Umbilical cord (tissue), 1 donor: ENCODE results near the gene NCOA6. TPM values are rescaled to one million over a fixed set of nuclear protein-coding genes. Genes with fewer than 3 reads are reported as not detected.

Experiments
- total RNA-seq: library from RNA; depleted of rRNA; stranded (reverse); fragments of >200 nt; gene quantifications from one replicate; pipeline ENCODE4 v1.2.3, GENCODE V29; 2014; ENCODE audit warnings: low replicate concordance; ENCODE audit not compliant: insufficient read depth

NCOA6 gene
- total RNA-seq, 1 donor from 2014 or later, result 10.8 TPM

Other genes with a start within 250 kb of the NCOA6 start
- gene PIGU, start 148.6 kb downstream of the NCOA6 start, total RNA-seq, result 6.0 TPM
- gene TP53INP2, start 121.3 kb downstream of the NCOA6 start, total RNA-seq, result 9.1 TPM
- 10.4 TPM for gene GGT7, start 47.2 kb upstream of the NCOA6 start, total RNA-seq
- gene ACSS2, start 51.0 kb upstream of the NCOA6 start, total RNA-seq, result 49.1 TPM
- gene GSS, start 130.2 kb upstream of the NCOA6 start, total RNA-seq, result 39.5 TPM
- gene MYH7B, start 130.2 kb upstream of the NCOA6 start, total RNA-seq, result not detected